KOPT-K1 (cell line): ENCODE data around the gene DNAJC11.
"Not testable (repeated sequence)": the region's sequence is repeated elsewhere in the genome, so short reads cannot be mapped to it uniquely, and the experiment has no call there.

Source experiments
- H3K27ac ChIP-seq: fragments of 200-600 bp; sonication (generic); 2 replicates; pipeline ENCODE4 v1.5.1; 2016; ENCODE audit warnings: antibody characterized with exemption, mild to moderate bottlenecking, low read depth, low read length; ENCODE audit not compliant: poor library complexity, severe bottlenecking
- H3K36me3 ChIP-seq: fragments of 200-600 bp; sonication (generic); 2 replicates; pipeline ENCODE4 v1.5.1; 2017; ENCODE audit warnings: antibody characterized with exemption, mild to moderate bottlenecking, low read length, moderate library complexity; ENCODE audit not compliant: insufficient read depth
- H3K9me3 ChIP-seq: fragments of 200-600 bp; sonication (generic); 2 replicates; pipeline ENCODE4 v1.5.1; 2017; ENCODE audit warnings: antibody characterized with exemption, low read length, mild to moderate bottlenecking; ENCODE audit not compliant: insufficient read depth, poor library complexity, severe bottlenecking

The DNAJC11 gene

GRCh38 chr1:6648556-6648955, 53.1 kb downstream of the DNAJC11 start:
- H3K36me3 ChIP-seq: peaks cover 78% of the 10 kb centered on the region
- H3K27ac ChIP-seq: no peak overlapping the region
- H3K9me3 ChIP-seq: no peaks in the 10 kb centered on the region

- peaks cover 77% of the 10 kb centered on the region for H3K36me3 ChIP-seq
- H3K9me3 ChIP-seq: no peaks in the 10 kb centered on the region
- H3K27ac ChIP-seq: no peak overlapping the region
Measured at GRCh38 chr1:6646499-6647148, 55.0 kb downstream of the DNAJC11 start.

GRCh38 chr1:6645018-6645417, 56.6 kb downstream of the DNAJC11 start:
- Histone ChIP-seq H3K9me3 (no peaks in the 10 kb centered on the region), H3K27ac (no peak overlapping the region), H3K36me3 (peaks cover 79% of the 10 kb centered on the region)

GRCh38 chr1:6640867-6641266, 60.7 kb downstream of the DNAJC11 start:
- H3K9me3 ChIP-seq, H3K27ac ChIP-seq: not testable (repeated sequence)
- peaks cover 97% of the 10 kb centered on the region for H3K36me3 ChIP-seq

GRCh38 chr1:6638226-6638625, 63.4 kb downstream of the DNAJC11 start:
- Histone ChIP-seq H3K36me3 (peaks cover 97% of the 10 kb centered on the region), H3K27ac (no peak overlapping the region), H3K9me3 (no peaks in the 10 kb centered on the region)

- no peaks in the 10 kb centered on the region for H3K9me3 ChIP-seq
- peaks cover 98% of the 10 kb centered on the region for H3K36me3 ChIP-seq
- no peak overlapping the region for H3K27ac ChIP-seq
Measured at GRCh38 chr1:6637770-6638169, 63.8 kb downstream of the DNAJC11 start.

- not testable (repeated sequence) for H3K27ac ChIP-seq, H3K9me3 ChIP-seq
- peaks cover 96% of the 10 kb centered on the region for H3K36me3 ChIP-seq
Measured at GRCh38 chr1:6636778-6637177, 64.8 kb downstream of the DNAJC11 start.

GRCh38 chr1:6635910-6636760, 65.5 kb downstream of the DNAJC11 start:
- Histone ChIP-seq H3K27ac (no peak overlapping the region), H3K9me3 (no peaks in the 10 kb centered on the region), H3K36me3 (peaks cover 92% of the 10 kb centered on the region)

GRCh38 chr1:6635161-6635909, 66.3 kb downstream of the DNAJC11 start:
- H3K27ac ChIP-seq: no peak overlapping the region
- no peaks in the 10 kb centered on the region for H3K9me3 ChIP-seq
- peaks cover 90% of the 10 kb centered on the region for H3K36me3 ChIP-seq

GRCh38 chr1:6634371-6635052, 67.1 kb downstream of the DNAJC11 start:
- Histone ChIP-seq H3K9me3 (no peaks in the 10 kb centered on the region), H3K27ac (no peak overlapping the region), H3K36me3 (peaks cover 90% of the 10 kb centered on the region)

GRCh38 chr1:6632588-6633514, 68.8 kb downstream of the DNAJC11 start:
- Histone ChIP-seq H3K36me3 (peaks cover 90% of the 10 kb centered on the region), H3K27ac (no peak overlapping the region), H3K9me3 (no peaks in the 10 kb centered on the region)

GRCh38 chr1:6631058-6631457, 70.6 kb downstream of the DNAJC11 start:
- Histone ChIP-seq H3K36me3 (peaks cover 85% of the 10 kb centered on the region), H3K9me3 (no peaks in the 10 kb centered on the region), H3K27ac (no peak overlapping the region)

GRCh38 chr1:6630027-6630426, 71.6 kb downstream of the DNAJC11 start:
- Histone ChIP-seq H3K9me3 (no peaks in the 10 kb centered on the region), H3K27ac (no peak overlapping the region), H3K36me3 (peaks cover 75% of the 10 kb centered on the region)

GRCh38 chr1:6628971-6629479, 72.6 kb downstream of the DNAJC11 start:
- Histone ChIP-seq H3K36me3 (peaks cover 68% of the 10 kb centered on the region), H3K9me3 (no peaks in the 10 kb centered on the region), H3K27ac (no peak overlapping the region)
